NK-92 treated with Interleukin-12 subunit alpha and Interleukin-12 subunit beta, amount 100 ng/mL, for 24 hours (cell line): Measurements from ENCODE around the gene ZFC3H1.
"Not testable (repeated sequence)": the region's sequence is repeated elsewhere in the genome, so short reads cannot be mapped to it uniquely, and the experiment has no call there.

Source experiments
- DNase-seq: peaks from one replicate; lab custom pipeline; 2025; lab: John Stamatoyannopoulos, UW

The ZFC3H1 gene

GRCh38 chr12:71576496-71576895 lies 87.2 kb downstream of the ZFC3H1 start:
- no peak for DNase-seq

GRCh38 chr12:71569885-71570284 lies 93.8 kb downstream of the ZFC3H1 start:
- DNase-seq, result not testable (repeated sequence)

- no peak for DNase-seq
Measured at GRCh38 chr12:71567537-71567936, 96.1 kb downstream of the ZFC3H1 start.

- no peak for DNase-seq
Measured at GRCh38 chr12:71566655-71567054, 97.0 kb downstream of the ZFC3H1 start.

- DNase-seq, result no peak
Measured at GRCh38 chr12:71565535-71565934, 98.1 kb downstream of the ZFC3H1 start.

- no peak for DNase-seq
Measured at GRCh38 chr12:71562676-71563595, 100.7 kb downstream of the ZFC3H1 start.
